ENCODE data around the gene CAB39. TPM values are rescaled to one million over a fixed set of nuclear protein-coding genes. Genes with fewer than 3 reads are reported as not detected.

The CAB39 gene
- total RNA-seq, 1 experiment from 2014 or later = 52.5 TPM

GRCh38 chr2:230706053-230706521, 6.6 kb upstream of the CAB39 start:
- TF ChIP-seq EZH2phosphoT487 (IDR thresholded peaks at IDR 0.05; ENCODE audit: borderline replicate concordance, low read length) = no peak
- TF ChIP-seq CTCF (conservative IDR thresholded peaks at IDR 0.05; ENCODE audit: low read depth, low read length) = no peak
- no peak for TF ChIP-seq EZH2 (IDR thresholded peaks at IDR 0.05; ENCODE audit: low read length, unreplicated experiment)
- ATAC-seq = peak; percentile 87

GRCh38 chr2:230706966-230707365, 5.7 kb upstream of the CAB39 start:
- intact Hi-C loops (cut with micrococcal nuclease) = no loop called here
- CTCF ChIA-PET = no interaction called here

More at GRCh38 chr2:230706053-230706521, 6.6 kb upstream of the CAB39 start:
- Histone ChIP-seq H3K9me3 (ENCODE audit: low read length) (no peaks in the 10 kb centered on the region), H4K20me1 (ENCODE audit: low read length) (no peaks in the 10 kb centered on the region), H3K27me3 (ENCODE audit: low read length) (no peaks in the 10 kb centered on the region), H2AFZ (ENCODE audit: low read length) (no peak overlapping the region), H3K4me3 (ENCODE audit: low read length) (no peak overlapping the region), H3K79me2 (ENCODE audit: low read length) (no peaks in the 10 kb centered on the region), H3K4me1 (ENCODE audit: insufficient read depth, low read length) (peaks cover 15% of the 10 kb centered on the region), H3K36me3 (ENCODE audit: low read depth, low read length) (no peaks in the 10 kb centered on the region), H3F3A (ENCODE audit: low read length, unreplicated experiment) (no peaks in the 10 kb centered on the region), H3K27ac (ENCODE audit: low read length) (peak overlapping the region; percentile 18; the same call in 1 of the 2 replicates), H3K9ac (ENCODE audit: low read length) (no peak overlapping the region), H3K4me2 (ENCODE audit: low read length) (peak overlapping the region; percentile 24; the same call in 1 of the 2 replicates), H3K9me2 (replicated peaks; ENCODE audit: low read length) (no peaks in the 10 kb centered on the region)
- ChIA-PET CTCF (no interaction called here), POLR2A (ENCODE audit: unreplicated experiment) (no interaction called here)
- intact Hi-C loops (cut with micrococcal nuclease) = no loop called here
- BruUV-seq (replicated peaks) = no TSS peak
- DNase-seq = peak; percentile 69

More at GRCh38 chr2:230706966-230707365, 5.7 kb upstream of the CAB39 start:
- H3F3A ChIP-seq (ENCODE audit: low read length, unreplicated experiment) = no peaks in the 10 kb centered on the region
- H3K9me2 ChIP-seq (replicated peaks; ENCODE audit: low read length) = no peaks in the 10 kb centered on the region
- H3K9ac ChIP-seq (ENCODE audit: low read length) = no peak overlapping the region
- H3K27ac ChIP-seq (ENCODE audit: low read length) = peak overlapping the region; percentile 18; the same call in 1 of the 2 replicates
- POLR2A ChIA-PET (ENCODE audit: unreplicated experiment) = no interaction called here
- H3K4me3 ChIP-seq (ENCODE audit: low read length) = no peak overlapping the region
- BruUV-seq (replicated peaks) = no TSS peak
- TF ChIP-seq EZH2 (IDR thresholded peaks at IDR 0.05; ENCODE audit: low read length, unreplicated experiment) (no peak), CTCF (conservative IDR thresholded peaks at IDR 0.05; ENCODE audit: low read depth, low read length) (no peak), EZH2phosphoT487 (IDR thresholded peaks at IDR 0.05; ENCODE audit: borderline replicate concordance, low read length) (no peak)
- H3K79me2 ChIP-seq (ENCODE audit: low read length) = no peaks in the 10 kb centered on the region
- H4K20me1 ChIP-seq (ENCODE audit: low read length) = no peaks in the 10 kb centered on the region
- H3K27me3 ChIP-seq (ENCODE audit: low read length) = no peaks in the 10 kb centered on the region
- H3K4me2 ChIP-seq (ENCODE audit: low read length) = no peak overlapping the region
- peaks cover 17% of the 10 kb centered on the region for H3K4me1 ChIP-seq (ENCODE audit: insufficient read depth, low read length)
- no peaks in the 10 kb centered on the region for H3K9me3 ChIP-seq (ENCODE audit: low read length)
- DNase-seq (no peak), ATAC-seq (no peak)
- no peak overlapping the region for H2AFZ ChIP-seq (ENCODE audit: low read length)
- no peaks in the 10 kb centered on the region for H3K36me3 ChIP-seq (ENCODE audit: low read depth, low read length)

Measured in PC-3 (cell line).